ENCODE data around the gene SLC38A3.

SLC38A3 gene

GRCh38 chr3:50202353-50203112 lies 2.5 kb upstream of the SLC38A3 start:
- Histone ChIP-seq H3K27me3 (ENCODE audit: control insufficient read depth, insufficient read depth, low read length) (no peaks in the 10 kb centered on the region), H3K4me3 (ENCODE audit: low read depth, low read length) (no peak overlapping the region), H3K4me2 (ENCODE audit: low read length) (no peak overlapping the region), H3K79me2 (no peaks in the 10 kb centered on the region), H3K27ac (no peak overlapping the region), H3K4me1 (no peaks in the 10 kb centered on the region), H2AFZ (no peak overlapping the region), H3K9ac (no peak overlapping the region), H3K36me3 (ENCODE audit: control insufficient read depth, insufficient read depth, low read length) (no peaks in the 10 kb centered on the region), H3K9me3 (ENCODE audit: control insufficient read depth, low read length) (no peaks in the 10 kb centered on the region)
- TF ChIP-seq, protein P1, sequence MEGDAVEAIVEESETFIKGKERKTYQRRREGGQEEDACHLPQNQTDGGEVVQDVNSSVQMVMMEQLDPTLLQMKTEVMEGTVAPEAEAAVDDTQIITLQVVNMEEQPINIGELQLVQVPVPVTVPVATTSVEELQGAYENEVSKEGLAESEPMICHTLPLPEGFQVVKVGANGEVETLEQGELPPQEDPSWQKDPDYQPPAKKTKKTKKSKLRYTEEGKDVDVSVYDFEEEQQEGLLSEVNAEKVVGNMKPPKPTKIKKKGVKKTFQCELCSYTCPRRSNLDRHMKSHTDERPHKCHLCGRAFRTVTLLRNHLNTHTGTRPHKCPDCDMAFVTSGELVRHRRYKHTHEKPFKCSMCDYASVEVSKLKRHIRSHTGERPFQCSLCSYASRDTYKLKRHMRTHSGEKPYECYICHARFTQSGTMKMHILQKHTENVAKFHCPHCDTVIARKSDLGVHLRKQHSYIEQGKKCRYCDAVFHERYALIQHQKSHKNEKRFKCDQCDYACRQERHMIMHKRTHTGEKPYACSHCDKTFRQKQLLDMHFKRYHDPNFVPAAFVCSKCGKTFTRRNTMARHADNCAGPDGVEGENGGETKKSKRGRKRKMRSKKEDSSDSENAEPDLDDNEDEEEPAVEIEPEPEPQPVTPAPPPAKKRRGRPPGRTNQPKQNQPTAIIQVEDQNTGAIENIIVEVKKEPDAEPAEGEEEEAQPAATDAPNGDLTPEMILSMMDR (IDR thresholded peaks at IDR 0.05): no peak

GRCh38 chr3:50203113-50203808 lies 1.8 kb upstream of the SLC38A3 start:
- H3K27me3 ChIP-seq (ENCODE audit: control insufficient read depth, insufficient read depth, low read length): no peaks in the 10 kb centered on the region

DNA sequence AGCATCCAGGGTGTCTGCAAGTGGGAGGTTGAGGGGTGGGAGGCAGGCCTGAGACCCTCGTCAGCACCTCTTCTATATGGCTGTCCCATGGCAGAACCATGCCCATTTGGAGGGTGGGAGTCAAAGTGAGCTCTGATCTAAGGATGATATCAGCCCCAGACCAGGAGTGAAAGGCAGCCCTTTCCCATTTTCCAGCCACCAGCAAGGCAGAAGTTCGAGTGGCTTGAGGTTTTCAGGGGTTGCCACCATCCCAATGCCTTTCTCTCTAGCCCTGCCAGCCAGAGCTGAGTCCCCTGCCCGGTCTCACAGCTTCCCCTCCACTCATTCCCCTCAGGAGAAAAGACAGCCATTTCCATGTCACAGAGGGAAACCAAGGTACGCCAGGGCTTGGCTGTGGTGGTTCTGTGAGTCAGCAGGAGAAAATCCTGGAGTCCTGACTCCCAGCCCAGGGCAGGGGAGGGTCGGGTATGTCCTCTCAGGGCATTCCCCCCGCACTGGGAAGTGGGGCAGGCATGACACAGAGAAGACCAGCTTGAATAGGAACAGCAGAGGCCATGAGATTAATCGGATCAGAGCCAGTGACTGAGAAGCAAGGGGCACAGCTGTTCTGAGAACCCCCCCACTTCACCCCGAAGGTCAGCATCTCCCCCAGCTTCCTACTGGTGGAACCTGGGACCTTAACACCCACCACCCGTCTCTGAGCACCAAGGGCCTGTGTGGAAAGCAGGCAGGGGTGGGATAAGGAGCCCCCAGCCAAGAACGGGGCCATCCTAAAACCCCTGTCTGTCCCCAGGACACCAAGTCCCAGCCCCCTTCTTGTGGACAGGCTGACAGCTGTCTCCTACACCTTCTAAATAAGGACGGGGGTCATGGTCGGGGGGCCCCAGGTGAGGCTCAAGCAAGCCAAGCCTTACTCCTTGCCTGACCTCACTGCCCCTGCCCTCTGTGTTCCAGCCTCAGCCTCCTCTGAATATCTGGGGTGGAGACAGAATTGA lies 965 bp upstream of the SLC38A3 start:
- Histone ChIP-seq H3K79me2 (no peaks in the 10 kb centered on the region), H2AFZ (no peak overlapping the region), H3K27me3 (ENCODE audit: control insufficient read depth, insufficient read depth, low read length) (no peaks in the 10 kb centered on the region), H3K36me3 (ENCODE audit: control insufficient read depth, insufficient read depth, low read length) (no peaks in the 10 kb centered on the region), H3K4me3 (ENCODE audit: low read depth, low read length) (no peak overlapping the region), H3K9ac (no peak overlapping the region), H3K27ac (no peak overlapping the region), H3K4me2 (ENCODE audit: low read length) (no peak overlapping the region), H3K4me1 (no peaks in the 10 kb centered on the region), H3K9me3 (ENCODE audit: control insufficient read depth, low read length) (no peaks in the 10 kb centered on the region)
- TF ChIP-seq, protein P1 (IDR thresholded peaks at IDR 0.05): no peak

More at GRCh38 chr3:50203113-50203808, 1.8 kb upstream of the SLC38A3 start:
- Histone ChIP-seq H3K9me3 (ENCODE audit: control insufficient read depth, low read length) (no peaks in the 10 kb centered on the region), H3K27ac (no peak overlapping the region), H3K4me1 (no peaks in the 10 kb centered on the region), H2AFZ (no peak overlapping the region), H3K4me2 (ENCODE audit: low read length) (no peak overlapping the region), H3K4me3 (ENCODE audit: low read depth, low read length) (no peak overlapping the region), H3K9ac (no peak overlapping the region), H3K79me2 (no peaks in the 10 kb centered on the region), H3K36me3 (ENCODE audit: control insufficient read depth, insufficient read depth, low read length) (no peaks in the 10 kb centered on the region)
- TF ChIP-seq, protein P1 (IDR thresholded peaks at IDR 0.05): no peak

- no peaks in the 10 kb centered on the region for H3K9me3 ChIP-seq (ENCODE audit: control insufficient read depth, low read length)
- H3K27me3 ChIP-seq (ENCODE audit: control insufficient read depth, insufficient read depth, low read length): no peaks in the 10 kb centered on the region
- H3K4me2 ChIP-seq (ENCODE audit: low read length): peak overlapping the region; percentile 72
- H3K27ac ChIP-seq: no peak overlapping the region
- H2AFZ ChIP-seq: peak overlapping the region; percentile 94
- no peak overlapping the region for H3K9ac ChIP-seq
- peak overlapping the region; percentile 51 for H3K4me3 ChIP-seq (ENCODE audit: low read depth, low read length)
- H3K79me2 ChIP-seq: no peaks in the 10 kb centered on the region
- H3K36me3 ChIP-seq (ENCODE audit: control insufficient read depth, insufficient read depth, low read length): no peaks in the 10 kb centered on the region
- no peaks in the 10 kb centered on the region for H3K4me1 ChIP-seq
- TF ChIP-seq, protein P1 (IDR thresholded peaks at IDR 0.05): no peak
Observed at GRCh38 chr3:50205413-50206276, 574 bp downstream of the SLC38A3 start.
